GM18511 (cell line): ENCODE results near the gene CHADL.
A peak's percentile ranks its signal among the peaks of the same experiment; 100 is the strongest.
"Not testable (repeated sequence)": the region's sequence is repeated elsewhere in the genome, so short reads cannot be mapped to it uniquely, and the experiment has no call there.

Experiments used
- ATAC-seq: cut with Tn5 transposase; IDR thresholded peaks from one replicate; pipeline ENCODE4 v1.9.1; 2021; ENCODE audit warnings: mild to moderate bottlenecking, moderate library complexity; ENCODE audit not compliant: unreplicated experiment

Gene CHADL, protein sequence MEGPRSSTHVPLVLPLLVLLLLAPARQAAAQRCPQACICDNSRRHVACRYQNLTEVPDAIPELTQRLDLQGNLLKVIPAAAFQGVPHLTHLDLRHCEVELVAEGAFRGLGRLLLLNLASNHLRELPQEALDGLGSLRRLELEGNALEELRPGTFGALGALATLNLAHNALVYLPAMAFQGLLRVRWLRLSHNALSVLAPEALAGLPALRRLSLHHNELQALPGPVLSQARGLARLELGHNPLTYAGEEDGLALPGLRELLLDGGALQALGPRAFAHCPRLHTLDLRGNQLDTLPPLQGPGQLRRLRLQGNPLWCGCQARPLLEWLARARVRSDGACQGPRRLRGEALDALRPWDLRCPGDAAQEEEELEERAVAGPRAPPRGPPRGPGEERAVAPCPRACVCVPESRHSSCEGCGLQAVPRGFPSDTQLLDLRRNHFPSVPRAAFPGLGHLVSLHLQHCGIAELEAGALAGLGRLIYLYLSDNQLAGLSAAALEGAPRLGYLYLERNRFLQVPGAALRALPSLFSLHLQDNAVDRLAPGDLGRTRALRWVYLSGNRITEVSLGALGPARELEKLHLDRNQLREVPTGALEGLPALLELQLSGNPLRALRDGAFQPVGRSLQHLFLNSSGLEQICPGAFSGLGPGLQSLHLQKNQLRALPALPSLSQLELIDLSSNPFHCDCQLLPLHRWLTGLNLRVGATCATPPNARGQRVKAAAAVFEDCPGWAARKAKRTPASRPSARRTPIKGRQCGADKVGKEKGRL

DNA sequence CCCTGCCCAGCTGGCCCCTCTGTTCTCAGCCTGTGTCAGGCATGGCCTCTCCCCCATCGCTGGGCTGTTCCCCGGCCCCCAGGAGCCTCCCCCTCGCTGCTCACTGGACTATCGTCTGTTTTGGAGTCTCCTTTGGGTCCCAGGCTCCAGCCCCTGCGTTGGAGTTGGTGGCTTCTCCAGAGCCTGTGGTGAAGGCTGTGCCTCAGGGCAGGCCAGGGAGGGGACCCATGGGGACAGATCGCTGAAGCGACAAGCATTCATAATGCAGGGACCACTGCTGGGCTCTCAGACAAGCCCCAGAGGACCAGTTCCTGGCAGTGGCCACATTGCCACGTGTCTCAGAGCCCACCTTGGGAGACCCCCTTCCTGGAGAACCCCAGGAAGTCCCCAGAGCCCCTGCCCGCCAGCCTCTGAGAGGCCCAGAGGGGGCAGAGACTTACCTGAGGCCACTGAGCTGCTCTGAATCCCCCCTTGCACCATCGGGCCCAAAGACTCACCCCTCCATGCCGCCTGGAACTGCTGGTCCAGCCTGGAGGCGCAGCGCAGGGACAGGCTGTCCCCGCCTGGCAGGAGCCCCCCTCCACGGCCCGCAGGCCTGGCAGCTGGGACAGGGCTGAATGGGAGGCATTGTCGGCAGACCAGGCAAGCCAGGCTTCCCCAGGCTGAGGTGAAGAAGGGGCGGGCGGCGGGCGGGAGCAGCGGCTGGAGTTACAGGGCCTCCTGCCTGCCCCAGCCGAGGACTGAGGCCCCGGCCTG, at the start of gene CHADL:
CHADL (minus strand) TSS at position 555 of the 756 bp plus-strand sequence; CDS start at position 505, 50 bp downstream.
- no peak for ATAC-seq

DNA sequence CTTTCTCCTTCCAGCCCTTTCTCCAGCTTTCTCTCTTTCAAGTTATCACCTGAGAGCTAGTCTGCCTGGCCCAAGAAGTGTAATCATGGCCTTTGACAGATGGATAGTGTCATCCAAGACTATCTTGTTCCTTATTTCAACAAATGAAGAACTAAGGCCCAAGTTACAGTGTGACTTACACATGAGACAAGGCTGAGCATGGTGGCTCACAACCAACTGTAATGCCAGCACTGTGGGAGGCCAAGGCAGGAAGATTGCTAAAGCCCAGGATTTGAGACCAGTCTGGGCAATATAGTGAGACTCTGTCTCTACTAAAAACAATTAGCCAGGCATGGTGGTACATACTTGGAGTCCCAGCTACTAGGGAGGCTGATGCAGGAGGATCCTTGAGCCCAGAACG, 48.9 kb upstream of the CHADL start:
- ATAC-seq: no peak

DNA sequence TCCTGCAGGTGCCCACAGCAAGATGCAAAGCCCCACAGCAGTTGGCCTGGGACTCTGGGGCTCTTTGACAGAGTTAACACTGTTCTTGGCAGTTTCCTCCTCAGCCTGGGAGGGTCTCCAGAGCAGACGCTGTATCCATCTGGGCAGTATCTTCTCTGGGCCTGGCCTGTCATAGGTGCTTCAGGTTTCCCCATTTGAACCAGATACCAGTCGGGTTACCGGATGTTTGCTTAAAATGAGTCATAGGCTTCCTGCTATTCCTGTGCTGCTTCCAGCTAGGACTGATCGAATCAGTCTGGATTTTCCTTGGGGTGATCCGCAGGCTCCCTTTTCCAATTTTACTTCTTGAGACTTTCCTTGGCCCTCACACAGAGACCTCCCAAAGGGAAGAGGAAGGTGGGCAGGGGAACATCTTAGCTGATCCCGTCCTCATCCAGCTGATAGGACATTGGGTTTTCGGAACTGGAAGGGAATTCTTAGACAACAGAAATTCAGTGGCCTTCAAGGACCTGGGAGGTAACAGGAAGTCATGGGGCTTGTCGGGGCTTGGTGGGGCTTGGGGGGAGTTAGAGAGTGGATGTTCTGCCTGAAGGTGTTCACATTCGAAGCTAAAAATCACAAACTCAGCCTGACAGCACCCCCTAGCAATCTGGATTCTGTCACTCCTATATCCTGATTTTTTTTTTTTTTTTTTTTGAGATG, 47.7 kb upstream of the CHADL start:
- no peak for ATAC-seq

DNA sequence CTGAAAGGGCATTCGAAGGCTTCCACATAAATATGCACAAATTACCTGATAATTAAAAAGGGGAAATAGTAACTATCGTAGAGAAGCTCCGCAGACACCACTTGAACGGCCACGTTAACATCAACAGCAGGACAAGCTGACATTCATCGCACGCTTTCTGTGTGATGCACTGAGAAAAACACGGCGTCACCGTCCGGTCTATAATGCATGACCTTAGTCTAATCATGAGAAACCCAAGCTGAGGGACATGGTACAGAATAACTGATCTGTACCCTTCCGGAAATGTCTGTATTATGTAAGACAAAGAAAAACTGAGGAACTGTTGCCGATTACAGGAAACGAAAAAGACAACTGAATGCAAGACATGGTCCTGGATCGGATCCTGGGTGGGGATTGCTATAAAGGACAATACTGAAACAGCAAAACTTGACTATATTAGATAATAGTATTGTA, 45.9 kb upstream of the CHADL start:
- ATAC-seq: peak; percentile 21

DNA sequence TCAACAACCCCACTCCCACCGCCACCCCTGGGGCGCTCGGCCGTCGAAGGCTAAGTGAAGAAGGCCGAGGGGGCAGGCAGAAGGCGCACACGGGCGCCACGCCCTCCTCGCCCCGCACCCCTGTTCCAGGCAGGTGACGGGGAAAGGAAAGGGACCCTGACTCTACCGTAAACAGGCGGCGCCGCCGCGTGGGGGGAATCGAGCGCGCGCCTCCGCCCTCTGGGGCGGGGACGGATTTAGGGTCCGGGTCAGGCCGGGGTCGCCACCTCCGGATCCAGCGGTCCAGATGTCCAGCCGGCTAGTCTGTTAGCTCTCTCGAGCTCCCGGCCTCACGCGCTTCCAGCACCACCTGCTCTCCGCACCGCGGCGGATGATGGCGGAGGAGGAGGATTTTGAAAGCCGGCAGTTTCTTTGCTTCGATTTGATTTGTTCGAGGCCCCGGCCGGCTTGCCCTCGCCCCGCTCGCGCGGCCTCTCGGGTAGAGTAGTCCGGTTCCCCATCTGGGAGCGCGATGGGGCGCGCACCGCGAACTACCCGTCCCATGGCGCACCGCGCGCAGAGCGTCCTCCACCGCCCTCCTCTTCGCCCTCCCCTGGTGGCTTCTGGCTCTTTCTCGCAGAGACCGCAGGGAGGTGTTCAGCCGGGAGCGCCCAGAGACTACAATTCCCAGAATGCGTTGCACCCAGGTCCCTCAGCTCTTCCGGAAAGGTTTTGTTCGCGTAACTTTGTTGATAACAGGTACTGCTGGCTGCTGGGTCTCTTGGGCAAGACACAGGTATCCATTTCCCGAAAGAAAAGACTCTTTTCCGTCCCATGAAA, 45.3 kb upstream of the CHADL start, which contains the start of gene RANGAP1:
RANGAP1 (minus strand) TSS at position 368 of the 819 bp plus-strand sequence. CDS start 5,143 bp downstream, outside the sequence.
- peak; percentile 95 for ATAC-seq

DNA sequence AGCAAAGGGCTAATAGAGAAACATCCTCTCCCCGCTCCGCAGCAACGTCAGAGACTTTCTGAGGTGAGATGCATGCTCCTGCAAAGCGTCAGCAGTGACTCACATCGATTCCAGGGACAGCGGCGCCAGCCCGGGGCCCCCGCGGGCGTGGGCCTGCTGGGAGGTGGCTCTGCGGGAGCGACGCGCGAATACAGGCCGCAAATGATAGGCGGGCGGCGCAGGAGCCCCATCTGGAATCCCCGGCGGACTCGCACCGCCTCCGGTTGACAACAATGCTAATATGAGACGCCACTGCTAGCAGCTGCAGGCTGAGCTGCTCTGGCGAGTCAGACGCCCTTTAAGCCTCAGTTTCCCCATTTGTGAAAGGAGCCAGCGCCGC, 44.7 kb upstream of the CHADL start:
- ATAC-seq: peak; percentile 10

DNA sequence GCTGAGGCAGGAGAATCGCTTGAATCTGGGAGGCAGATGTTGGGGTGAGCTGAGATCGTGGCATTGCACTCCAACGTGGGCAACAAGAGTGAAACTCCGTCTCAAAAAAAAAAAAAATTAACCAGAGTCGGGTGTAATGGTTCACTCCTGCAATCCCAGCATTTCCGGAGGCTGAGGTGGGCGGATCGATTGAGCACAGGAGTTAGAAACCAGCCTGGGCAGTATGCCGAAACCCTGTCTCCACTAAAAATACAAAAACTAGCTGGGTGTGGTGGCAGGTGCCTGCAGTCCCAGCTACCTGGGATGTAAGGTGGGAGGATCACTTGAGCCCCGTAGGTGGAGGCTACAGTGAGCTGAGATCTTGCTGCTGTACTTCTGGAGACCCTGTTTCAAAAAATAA, 43.7 kb upstream of the CHADL start:
- no peak for ATAC-seq

DNA sequence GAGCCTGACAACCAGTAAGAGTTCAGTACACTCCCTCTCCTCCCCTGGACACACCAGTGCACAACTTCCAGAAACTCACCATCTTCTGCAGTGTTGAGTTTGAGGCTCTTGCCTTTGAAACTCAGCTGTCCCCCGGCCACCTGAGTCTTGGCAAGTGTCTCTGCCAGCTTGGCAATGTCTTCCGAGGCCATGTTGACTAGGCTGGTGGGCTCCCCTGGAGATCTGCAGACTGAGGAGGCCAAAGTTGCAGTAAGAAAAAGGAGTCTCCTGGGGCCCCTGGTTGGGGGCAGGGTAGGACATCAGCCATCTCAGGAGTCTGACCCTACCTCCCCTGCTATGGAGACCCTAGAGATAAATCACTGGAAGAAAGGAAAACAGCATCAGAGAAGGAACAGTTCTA, 40.1 kb upstream of the CHADL start:
- ATAC-seq: no peak

DNA sequence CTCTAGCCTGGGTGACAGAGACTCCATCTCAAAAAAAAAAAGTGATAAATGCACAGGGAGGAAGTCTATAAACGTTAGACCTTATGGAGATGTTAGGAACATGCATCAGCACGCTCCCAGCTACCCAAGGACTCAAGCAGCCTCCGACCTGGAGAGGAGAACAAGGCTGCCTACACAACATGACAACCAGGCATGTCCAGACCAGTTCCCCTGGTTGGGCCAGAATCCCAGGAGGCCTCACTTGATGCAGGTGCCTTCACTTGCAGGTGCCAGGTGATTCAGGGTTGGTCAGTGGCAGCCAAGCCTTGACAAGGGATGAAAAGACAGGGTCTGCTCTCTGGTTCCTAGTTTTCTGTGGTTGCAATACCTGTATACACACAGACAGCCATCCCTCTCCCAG, 39.3 kb upstream of the CHADL start:
- no peak for ATAC-seq

DNA sequence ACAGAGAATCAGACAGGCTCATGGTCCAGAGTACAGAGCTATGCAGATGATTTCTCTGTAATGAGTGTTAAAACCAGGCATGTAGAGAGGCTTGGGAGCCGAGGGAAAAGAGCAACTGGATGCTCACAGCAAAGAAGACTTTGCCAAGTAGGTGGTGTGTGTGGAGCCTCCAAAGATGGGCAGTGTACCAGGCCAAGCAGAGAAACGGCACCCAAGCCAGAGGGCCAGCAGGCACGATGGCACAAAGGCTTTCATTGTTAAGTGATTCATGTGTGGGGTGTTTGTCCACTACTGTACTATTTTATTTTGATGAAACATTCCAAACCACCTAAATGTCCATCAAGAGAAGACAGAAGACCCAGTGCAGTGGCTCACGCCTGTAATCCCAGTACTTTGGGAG, 34.1 kb upstream of the CHADL start:
- ATAC-seq: no peak

DNA sequence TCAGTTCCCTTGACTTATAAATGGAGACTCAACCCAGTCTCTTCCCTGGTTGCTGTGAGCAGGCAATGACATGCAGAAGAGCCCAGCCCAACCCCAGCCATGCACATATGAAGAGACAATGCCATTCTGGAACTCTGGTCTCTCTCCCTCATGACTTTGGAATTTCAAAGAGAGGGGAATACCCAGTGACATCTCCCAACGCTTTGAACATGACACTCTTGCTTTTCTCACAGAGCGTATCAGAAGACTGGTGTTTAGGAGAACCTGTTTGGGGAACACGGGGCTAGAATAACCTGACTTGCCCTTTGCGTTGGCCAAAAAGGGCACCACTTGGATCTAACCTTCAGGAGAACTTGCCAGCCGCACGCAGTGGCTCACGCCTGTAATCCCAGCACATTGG, 32.4 kb upstream of the CHADL start:
- no peak for ATAC-seq

DNA sequence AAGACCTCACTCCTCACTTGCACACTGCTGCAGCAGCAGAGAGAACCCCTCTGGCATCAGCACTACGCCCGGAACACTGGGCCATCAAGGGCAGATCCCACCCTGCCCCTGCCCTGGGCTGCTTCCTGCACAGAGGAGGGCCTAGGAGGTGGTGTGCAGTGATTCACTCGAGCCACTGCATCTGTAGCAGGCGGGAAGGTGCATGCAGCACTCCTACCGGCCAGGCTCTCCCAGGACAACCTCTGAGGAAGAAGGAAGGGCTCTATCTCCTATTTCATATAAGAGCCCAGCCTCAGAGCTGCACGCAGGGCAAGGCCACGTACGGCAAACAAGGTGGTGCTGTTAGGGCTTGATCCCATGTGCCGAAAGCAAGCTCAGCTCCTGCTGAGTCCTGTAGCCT, 31.1 kb upstream of the CHADL start:
- ATAC-seq: no peak

DNA sequence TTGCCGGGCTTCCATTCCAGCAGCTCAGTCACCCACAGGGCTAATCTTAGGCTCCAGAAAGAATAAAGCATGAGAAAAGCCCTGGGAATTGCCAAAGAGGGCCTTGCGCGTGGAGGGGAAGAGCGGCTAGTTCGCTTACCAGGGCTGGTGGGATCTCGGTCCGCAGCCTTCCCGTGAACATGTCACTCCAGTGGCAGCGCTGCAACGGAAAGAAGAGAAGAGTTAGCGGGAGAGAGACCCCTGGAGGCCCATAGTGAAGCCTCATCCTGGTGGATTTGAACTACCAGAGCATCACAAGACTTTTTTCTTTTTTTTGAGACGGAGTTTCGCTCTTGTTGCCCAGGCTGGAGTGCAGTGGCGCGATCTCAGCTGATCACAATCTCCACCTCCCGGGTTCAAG, 27.2 kb upstream of the CHADL start:
- no peak for ATAC-seq

DNA sequence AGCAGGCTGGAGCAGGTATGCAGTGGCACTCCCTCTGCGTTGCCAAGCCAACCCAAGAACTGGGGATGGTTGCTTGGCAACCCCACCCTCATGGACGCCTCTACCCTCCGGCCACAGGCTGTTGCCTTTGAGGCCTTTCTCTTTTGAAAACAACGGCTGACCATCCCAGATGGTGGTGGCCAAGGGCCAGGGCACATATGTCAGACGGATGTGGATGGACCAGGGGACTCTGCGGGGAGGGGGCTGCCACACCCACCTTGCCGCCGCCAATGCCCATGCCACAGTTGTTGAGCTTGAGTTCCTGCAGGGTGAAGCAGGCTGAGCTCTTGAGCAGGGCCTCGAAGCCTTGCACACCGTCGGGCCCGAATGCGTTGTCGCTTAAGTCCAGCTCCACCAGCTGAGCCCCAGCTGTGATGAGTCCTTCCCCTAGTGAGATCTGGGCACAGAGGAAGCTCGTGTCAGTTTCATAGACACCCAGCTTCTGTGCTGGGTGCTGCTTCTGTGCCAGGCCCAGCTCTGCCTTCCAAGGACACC, 23.7 kb upstream of the CHADL start:
- ATAC-seq: no peak

DNA sequence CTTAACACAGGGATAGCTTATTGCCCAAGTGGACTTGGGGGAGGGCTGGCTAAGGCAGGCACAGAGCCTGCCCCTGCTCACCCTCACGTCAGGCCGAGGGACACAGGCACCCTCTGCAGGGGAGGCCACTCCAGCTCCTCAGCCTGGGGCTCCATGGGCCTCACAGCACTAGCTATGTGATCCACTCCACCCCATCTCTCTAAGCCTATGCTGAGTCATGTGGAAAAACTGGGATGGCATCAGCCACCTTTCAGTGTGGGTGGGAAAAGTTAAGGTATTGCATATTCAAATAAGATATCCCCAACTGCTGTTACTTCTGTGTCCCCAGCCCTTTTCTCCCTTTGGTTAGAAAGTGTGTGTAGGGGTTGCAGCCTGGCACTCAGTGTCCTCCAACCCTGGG, 23.0 kb upstream of the CHADL start:
- no peak for ATAC-seq

DNA sequence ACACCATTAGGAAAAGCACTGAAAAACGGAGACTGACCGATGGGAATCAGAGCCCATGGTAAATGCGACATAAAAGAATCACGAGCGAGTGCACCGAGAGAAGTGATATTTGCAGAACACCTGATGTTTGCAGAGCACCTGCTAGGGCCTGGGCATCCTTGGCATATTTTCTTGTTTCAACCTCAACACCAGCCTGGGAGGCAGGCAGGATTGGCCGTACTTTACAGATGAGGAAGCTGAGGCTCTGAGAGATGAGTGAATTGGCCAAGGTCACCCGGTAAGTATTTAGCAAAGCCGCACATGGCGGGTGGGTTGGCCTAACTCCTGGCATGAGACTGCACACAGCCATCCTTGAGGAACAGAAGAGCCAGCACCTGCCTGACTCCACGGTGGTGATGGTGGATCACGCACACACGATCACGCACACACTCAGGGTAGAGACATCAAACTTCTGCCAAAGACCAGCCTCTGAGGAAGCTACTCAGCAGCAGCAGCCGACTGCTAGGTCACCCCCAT, 21.6 kb upstream of the CHADL start:
- ATAC-seq: no peak

DNA sequence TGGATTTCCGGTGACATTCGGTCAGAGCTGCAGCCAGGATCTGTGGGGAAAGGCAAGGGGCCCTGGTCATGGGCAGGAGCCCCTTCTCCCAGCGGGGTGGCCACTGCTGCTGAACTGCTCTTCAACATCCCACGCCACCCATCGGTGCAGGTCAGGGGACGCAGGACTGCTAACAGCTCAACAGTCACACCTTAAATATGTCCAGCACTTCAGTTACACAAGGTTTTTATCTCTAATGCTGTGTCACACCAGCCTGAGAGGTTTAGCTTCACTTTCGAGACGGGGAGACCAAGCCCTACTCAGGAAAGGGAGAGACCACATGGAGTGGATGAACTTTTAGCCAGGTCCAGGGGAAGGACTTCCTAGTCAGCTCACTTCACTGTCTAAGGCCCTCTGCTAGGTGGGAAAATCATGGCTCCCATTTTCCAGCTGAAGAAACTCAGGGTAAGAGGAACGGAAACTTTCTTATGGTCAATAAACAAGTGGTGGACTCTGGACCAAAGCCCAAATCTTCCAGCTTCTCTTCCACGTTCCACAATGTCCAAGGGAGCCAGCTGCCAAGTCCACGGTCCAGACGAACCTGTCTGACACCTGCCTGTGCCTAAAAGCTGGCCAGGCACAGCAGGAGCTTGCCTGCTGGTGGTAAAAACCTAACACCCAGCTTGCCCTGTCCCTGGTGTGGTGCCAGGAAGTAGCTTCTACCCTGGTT, 21.0 kb upstream of the CHADL start:
- ATAC-seq: no peak

DNA sequence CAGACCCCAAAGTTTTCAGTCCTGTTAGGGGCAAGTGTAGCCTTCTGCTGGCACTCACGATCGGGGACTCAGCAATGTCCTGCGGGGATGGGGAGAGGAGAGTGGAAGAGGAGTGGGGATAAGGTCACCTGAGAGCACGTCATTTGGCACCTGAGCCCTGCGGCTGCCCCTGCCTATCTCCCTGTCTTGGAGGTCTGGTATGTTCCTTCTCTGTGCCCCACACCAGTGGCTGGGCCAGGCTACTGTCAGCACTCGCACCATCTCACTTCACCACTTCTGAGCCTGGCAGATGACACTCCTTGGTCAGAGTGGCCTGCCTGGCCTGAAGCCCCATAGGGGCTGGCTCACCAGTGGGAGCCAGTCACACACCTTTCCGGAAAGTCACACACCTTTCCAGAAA, 20.1 kb upstream of the CHADL start:
- no peak for ATAC-seq

DNA sequence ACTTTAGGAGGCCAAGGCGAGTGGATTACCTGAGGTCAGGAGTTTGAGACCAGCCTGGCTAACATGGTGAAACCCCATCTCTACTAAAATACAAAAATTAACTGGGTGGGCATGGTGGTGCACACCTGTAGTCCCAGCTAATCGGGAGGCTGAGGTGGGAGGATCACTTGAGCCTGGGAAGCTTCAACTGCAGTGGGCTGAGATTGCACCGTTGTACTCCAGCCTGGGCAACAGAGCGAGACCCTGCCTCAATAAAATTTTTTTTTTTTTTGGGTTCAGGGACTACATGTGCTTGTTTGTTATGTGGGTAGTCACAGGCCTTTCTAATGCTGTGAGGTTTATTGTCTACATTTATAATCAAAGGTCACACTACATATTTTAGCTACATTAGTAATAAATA, 19.0 kb upstream of the CHADL start:
- ATAC-seq: not testable (repeated sequence)
